ENCODE data around the gene MCTP1. TPM values are rescaled to one million over a fixed set of nuclear protein-coding genes. Genes with fewer than 3 reads are reported as not detected.

The MCTP1 gene
- total RNA-seq, 2 experiments from 2014 or later, result not detected

- Histone ChIP-seq H3K36me3 (ENCODE audit: insufficient read depth, low read length) (no peaks in the 10 kb centered on the region), H3K4me1 (ENCODE audit: insufficient read depth, low read length, poor library complexity, severe bottlenecking) (no peaks in the 10 kb centered on the region), H3K9me2 (ENCODE audit: insufficient read depth, low read length) (no peaks in the 10 kb centered on the region), H4K20me1 (ENCODE audit: insufficient read depth, low read length) (no peaks in the 10 kb centered on the region), H3K4me3 (ENCODE audit: low read depth, low read length, poor library complexity, severe bottlenecking) (no peak overlapping the region), H2AFZ (ENCODE audit: low read length) (no peak overlapping the region), H3K4me2 (ENCODE audit: low read length) (no peak overlapping the region), H3K27ac (ENCODE audit: low read depth, low read length, poor library complexity, severe bottlenecking) (no peak overlapping the region), H3K79me2 (ENCODE audit: insufficient read depth, low read depth, low read length) (no peaks in the 10 kb centered on the region), H3K9me3 (ENCODE audit: low read length) (no peaks in the 10 kb centered on the region)
- CTCF ChIA-PET (ENCODE audit: unreplicated experiment), result no interaction called here
- no TSS peak for BruUV-seq (replicated peaks)
- no peak for DNase-seq (ENCODE audit: low spot score)
- intact Hi-C loops (cut with micrococcal nuclease; ENCODE audit: unreplicated experiment), result no loop called here
- POLR2A ChIA-PET, result no interaction called here
- TF ChIP-seq, protein P1, sequence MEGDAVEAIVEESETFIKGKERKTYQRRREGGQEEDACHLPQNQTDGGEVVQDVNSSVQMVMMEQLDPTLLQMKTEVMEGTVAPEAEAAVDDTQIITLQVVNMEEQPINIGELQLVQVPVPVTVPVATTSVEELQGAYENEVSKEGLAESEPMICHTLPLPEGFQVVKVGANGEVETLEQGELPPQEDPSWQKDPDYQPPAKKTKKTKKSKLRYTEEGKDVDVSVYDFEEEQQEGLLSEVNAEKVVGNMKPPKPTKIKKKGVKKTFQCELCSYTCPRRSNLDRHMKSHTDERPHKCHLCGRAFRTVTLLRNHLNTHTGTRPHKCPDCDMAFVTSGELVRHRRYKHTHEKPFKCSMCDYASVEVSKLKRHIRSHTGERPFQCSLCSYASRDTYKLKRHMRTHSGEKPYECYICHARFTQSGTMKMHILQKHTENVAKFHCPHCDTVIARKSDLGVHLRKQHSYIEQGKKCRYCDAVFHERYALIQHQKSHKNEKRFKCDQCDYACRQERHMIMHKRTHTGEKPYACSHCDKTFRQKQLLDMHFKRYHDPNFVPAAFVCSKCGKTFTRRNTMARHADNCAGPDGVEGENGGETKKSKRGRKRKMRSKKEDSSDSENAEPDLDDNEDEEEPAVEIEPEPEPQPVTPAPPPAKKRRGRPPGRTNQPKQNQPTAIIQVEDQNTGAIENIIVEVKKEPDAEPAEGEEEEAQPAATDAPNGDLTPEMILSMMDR (conservative IDR thresholded peaks at IDR 0.05; ENCODE audit: low read length), result no peak
- TF ChIP-seq EZH2phosphoT487 (IDR thresholded peaks at IDR 0.05; ENCODE audit: borderline replicate concordance, low read depth, low read length), result no peak
Observed at GRCh38 chr5:95327211-95327610, 42.3 kb upstream of the MCTP1 start.

- intact Hi-C loops (cut with micrococcal nuclease; ENCODE audit: unreplicated experiment), result no loop called here
- no TSS peak for BruUV-seq (replicated peaks)
- POLR2A ChIA-PET, result no interaction called here
- Histone ChIP-seq H2AFZ (ENCODE audit: low read length) (no peak overlapping the region), H3K9me3 (ENCODE audit: low read length) (no peaks in the 10 kb centered on the region), H3K4me1 (ENCODE audit: insufficient read depth, low read length, poor library complexity, severe bottlenecking) (no peaks in the 10 kb centered on the region), H3K27ac (ENCODE audit: low read depth, low read length, poor library complexity, severe bottlenecking) (no peak overlapping the region), H3K4me2 (ENCODE audit: low read length) (no peak overlapping the region), H3K9me2 (ENCODE audit: insufficient read depth, low read length) (no peaks in the 10 kb centered on the region), H4K20me1 (ENCODE audit: insufficient read depth, low read length) (no peaks in the 10 kb centered on the region), H3K4me3 (ENCODE audit: low read depth, low read length, poor library complexity, severe bottlenecking) (no peak overlapping the region), H3K79me2 (ENCODE audit: insufficient read depth, low read depth, low read length) (no peaks in the 10 kb centered on the region), H3K36me3 (ENCODE audit: insufficient read depth, low read length) (no peaks in the 10 kb centered on the region)
- CTCF ChIA-PET (ENCODE audit: unreplicated experiment), result no interaction called here
- no peak for DNase-seq (ENCODE audit: low spot score)
- TF ChIP-seq, protein P1 (conservative IDR thresholded peaks at IDR 0.05; ENCODE audit: low read length), result no peak
- no peak for TF ChIP-seq EZH2phosphoT487 (IDR thresholded peaks at IDR 0.05; ENCODE audit: borderline replicate concordance, low read depth, low read length)
Observed at GRCh38 chr5:95317687-95318086, 32.8 kb upstream of the MCTP1 start.

GRCh38 chr5:95317085-95317484 lies 32.2 kb upstream of the MCTP1 start:
- no peaks in the 10 kb centered on the region for H3K36me3 ChIP-seq (ENCODE audit: insufficient read depth, low read length)
- no TSS peak for BruUV-seq (replicated peaks)
- H4K20me1 ChIP-seq (ENCODE audit: insufficient read depth, low read length), result no peaks in the 10 kb centered on the region
- no peak for DNase-seq (ENCODE audit: low spot score)
- H3K4me3 ChIP-seq (ENCODE audit: low read depth, low read length, poor library complexity, severe bottlenecking), result no peak overlapping the region
- no peaks in the 10 kb centered on the region for H3K9me3 ChIP-seq (ENCODE audit: low read length)
- intact Hi-C loops (cut with micrococcal nuclease; ENCODE audit: unreplicated experiment), result no loop called here
- no peaks in the 10 kb centered on the region for H3K79me2 ChIP-seq (ENCODE audit: insufficient read depth, low read depth, low read length)
- H3K27ac ChIP-seq (ENCODE audit: low read depth, low read length, poor library complexity, severe bottlenecking), result no peak overlapping the region
- H3K9me2 ChIP-seq (ENCODE audit: insufficient read depth, low read length), result no peaks in the 10 kb centered on the region
- no peak overlapping the region for H3K4me2 ChIP-seq (ENCODE audit: low read length)
- CTCF ChIA-PET (ENCODE audit: unreplicated experiment), result no interaction called here
- no peaks in the 10 kb centered on the region for H3K4me1 ChIP-seq (ENCODE audit: insufficient read depth, low read length, poor library complexity, severe bottlenecking)
- H2AFZ ChIP-seq (ENCODE audit: low read length), result no peak overlapping the region
- TF ChIP-seq, protein P1 (conservative IDR thresholded peaks at IDR 0.05; ENCODE audit: low read length), result no peak
- TF ChIP-seq EZH2phosphoT487 (IDR thresholded peaks at IDR 0.05; ENCODE audit: borderline replicate concordance, low read depth, low read length), result no peak
- POLR2A ChIA-PET, result no interaction called here
